SK-N-SH treated with all-trans-retinoic acid at 6 μM for 48 hours (cell line): Measurements from ENCODE around the gene EDEM3.

Experiments used
- ATAC-seq: fragments of 200-7000 bp; cut with Tn5 transposase; 3 replicates; pipeline ENCODE4 v1.9.1; 2020; ENCODE audit warnings: mild to moderate bottlenecking, moderate library complexity
- ARNTL ChIP-seq: fragments of 450-650 bp; formaldehyde crosslinking; IDR thresholded peaks from 2 replicates; pipeline ENCODE4 v1.5.0; 2020; ENCODE audit warnings: low read depth, mild to moderate bottlenecking, moderate library complexity, borderline replicate concordance
- BACH2 ChIP-seq: fragments of 250-450 bp; sonication (Bioruptor Pico); IDR thresholded peaks from 2 replicates; pipeline ENCODE4 v1.9.0; 2021; ENCODE audit warnings: mild to moderate bottlenecking, borderline replicate concordance
- CSDC2 ChIP-seq: fragments of 250-450 bp; sonication (Bioruptor Pico); IDR thresholded peaks from 2 replicates; pipeline ENCODE4 v1.5.0; 2020; ENCODE audit warnings: mild to moderate bottlenecking, moderate library complexity
- CSRNP3 ChIP-seq: fragments of 250-450 bp; sonication (Bioruptor Pico); IDR thresholded peaks from 2 replicates; pipeline ENCODE4 v1.5.1; 2021; ENCODE audit warnings: mild to moderate bottlenecking, moderate library complexity
- ESRRG ChIP-seq: fragments of 250-450 bp; sonication (Bioruptor Pico); IDR thresholded peaks from 2 replicates; pipeline ENCODE4 v1.6.1; 2021; ENCODE audit warnings: mild to moderate bottlenecking
- GLIS3 ChIP-seq: fragments of 250-450 bp; sonication (Bioruptor Pico); IDR thresholded peaks from 2 replicates; pipeline ENCODE4 v1.5.0; 2020; ENCODE audit warnings: mild to moderate bottlenecking, moderate library complexity
- ISL1 ChIP-seq: fragments of 250-450 bp; sonication (Bioruptor Pico); IDR thresholded peaks from 2 replicates; pipeline ENCODE4 v2.1.2; 2022; ENCODE audit warnings: mild to moderate bottlenecking, moderate library complexity
- OSR1 ChIP-seq: fragments of 250-450 bp; sonication (Bioruptor Pico); IDR thresholded peaks from 2 replicates; pipeline ENCODE4 v1.8.0; 2022; ENCODE audit warnings: moderate library complexity, mild to moderate bottlenecking, inconsistent platforms
- PATZ1 ChIP-seq: fragments of 250-450 bp; sonication (Bioruptor Pico); IDR thresholded peaks from 2 replicates; pipeline ENCODE4 v1.8.0; 2020; ENCODE audit warnings: mild to moderate bottlenecking, moderate library complexity, borderline replicate concordance
- POU6F1 ChIP-seq: fragments of 250-450 bp; sonication (Bioruptor Pico); IDR thresholded peaks from 2 replicates; pipeline ENCODE4 v1.8.0; 2021; ENCODE audit warnings: low read depth, mild to moderate bottlenecking, moderate library complexity, borderline replicate concordance
- PPARA ChIP-seq: fragments of 250-450 bp; sonication (Bioruptor Pico); IDR thresholded peaks from 2 replicates; pipeline ENCODE4 v1.5.0; 2020; ENCODE audit warnings: mild to moderate bottlenecking, borderline replicate concordance
- RARB ChIP-seq: fragments of 250-450 bp; sonication (Bioruptor Pico); IDR thresholded peaks from 2 replicates; pipeline ENCODE4 v1.8.0; 2021; ENCODE audit warnings: mild to moderate bottlenecking, moderate library complexity
- SNAI2 ChIP-seq: fragments of 250-450 bp; sonication (Bioruptor Pico); IDR thresholded peaks from 2 replicates; pipeline ENCODE4 v1.5.0; 2020; ENCODE audit warnings: mild to moderate bottlenecking, moderate library complexity
- TCF4 ChIP-seq: fragments of 250-450 bp; sonication (Bioruptor Pico); IDR thresholded peaks from 2 replicates; pipeline ENCODE4 v1.8.0; 2021; ENCODE audit warnings: mild to moderate bottlenecking, moderate library complexity, borderline replicate concordance
- TOX ChIP-seq: fragments of 250-450 bp; sonication (Bioruptor Pico); IDR thresholded peaks from 2 replicates; pipeline ENCODE4 v1.8.0; 2021; ENCODE audit warnings: mild to moderate bottlenecking, moderate library complexity, borderline replicate concordance
- TSHZ2 ChIP-seq: fragments of 250-450 bp; sonication (Bioruptor Pico); IDR thresholded peaks from 2 replicates; pipeline ENCODE4 v1.5.0; 2020; ENCODE audit warnings: mild to moderate bottlenecking, moderate library complexity
- ZC3H10 ChIP-seq: fragments of 250-450 bp; sonication (Bioruptor Pico); IDR thresholded peaks from 2 replicates; pipeline ENCODE4 v1.5.1; 2021; ENCODE audit warnings: mild to moderate bottlenecking, moderate library complexity
- ZFP30 ChIP-seq: fragments of 450-650 bp; formaldehyde crosslinking; IDR thresholded peaks from 2 replicates; pipeline ENCODE4 v1.5.0; 2022; ENCODE audit warnings: mild to moderate bottlenecking, moderate library complexity
- ZNF565 ChIP-seq: fragments of 450-650 bp; formaldehyde crosslinking; conservative IDR thresholded peaks from 2 replicates; pipeline ENCODE4 v1.5.0; 2020; ENCODE audit warnings: low read depth, mild to moderate bottlenecking, moderate library complexity
- ZNF70 ChIP-seq: fragments of 450-650 bp; formaldehyde crosslinking; IDR thresholded peaks from 2 replicates; pipeline ENCODE4 v1.5.0; 2020; ENCODE audit warnings: mild to moderate bottlenecking, moderate library complexity
- ZNF8 ChIP-seq: fragments of 450-650 bp; formaldehyde crosslinking; IDR thresholded peaks from 2 replicates; pipeline ENCODE4 v1.5.0; 2020; ENCODE audit warnings: mild to moderate bottlenecking, moderate library complexity

The EDEM3 gene

GRCh38 chr1:184716158-184716557 lies 38.5 kb downstream of the EDEM3 start:
- no peak for TF ChIP-seq CSRNP3 (CRISPR knock-in tag)
- TF ChIP-seq ZNF565 (CRISPR knock-in tag), result no peak
- no peak for TF ChIP-seq PPARA
- no peak for TF ChIP-seq TCF4 (CRISPR knock-in tag)
- no peak for TF ChIP-seq TOX (CRISPR knock-in tag)
- TF ChIP-seq POU6F1 (CRISPR knock-in tag), result no peak
- TF ChIP-seq ISL1 (CRISPR knock-in tag), result no peak
- no peak for TF ChIP-seq SNAI2 (CRISPR knock-in tag)
- no peak for TF ChIP-seq OSR1 (CRISPR knock-in tag)
- TF ChIP-seq ZNF8 (CRISPR knock-in tag), result no peak
- TF ChIP-seq ZNF70 (CRISPR knock-in tag), result no peak
- TF ChIP-seq ESRRG (CRISPR knock-in tag), result no peak
- TF ChIP-seq RARB (CRISPR knock-in tag), result no peak
- TF ChIP-seq GLIS3, result no peak
- no peak for TF ChIP-seq ZFP30 (CRISPR knock-in tag)
- no peak for TF ChIP-seq BACH2 (CRISPR knock-in tag)
- no peak for TF ChIP-seq CSDC2 (CRISPR knock-in tag)
- no peak for TF ChIP-seq TSHZ2 (CRISPR knock-in tag)
- no peak for TF ChIP-seq ZC3H10
- ATAC-seq, result peak; percentile 70

GRCh38 chr1:184709418-184709817 lies 45.2 kb downstream of the EDEM3 start:
- ATAC-seq, result no peak
- TF ChIP-seq ZNF565 (CRISPR knock-in tag) (no peak), GLIS3 (no peak), CSDC2 (CRISPR knock-in tag) (no peak), TCF4 (CRISPR knock-in tag) (no peak), ISL1 (CRISPR knock-in tag) (no peak), PPARA (no peak)

- TF ChIP-seq TCF4 (CRISPR knock-in tag) (no peak), TSHZ2 (CRISPR knock-in tag) (no peak), ZNF565 (CRISPR knock-in tag) (no peak), PPARA (no peak), CSRNP3 (CRISPR knock-in tag) (no peak), TOX (CRISPR knock-in tag) (no peak), ZNF70 (CRISPR knock-in tag) (no peak), ARNTL (CRISPR knock-in tag) (no peak), ESRRG (CRISPR knock-in tag) (no peak), PATZ1 (no peak), POU6F1 (CRISPR knock-in tag) (no peak)
- ATAC-seq, result no peak
Observed at GRCh38 chr1:184708084-184708676, 46.5 kb downstream of the EDEM3 start.
